Neural progenitor cell (in vitro differentiated cells): ENCODE data around the gene FITM1. TPM values are rescaled to one million over a fixed set of nuclear protein-coding genes. Genes with fewer than 3 reads are reported as not detected.

Experiments used
- DNase-seq: peaks from one replicate; pipeline ENCODE4 v3.0.0-alpha.2; 2016; ENCODE audit warnings: low spot score
- H2AFZ ChIP-seq: fragments of 200-600 bp; sonication (generic); replicated peaks from 2 replicates; pipeline ENCODE4 v1.6.1; 2016; ENCODE audit warnings: antibody characterized with exemption
- H3F3A ChIP-seq: fragments of 200-600 bp; sonication (generic); 2 replicates; pipeline ENCODE4 v1.6.1; 2016; ENCODE audit warnings: antibody characterized with exemption, low read depth
- H3K27ac ChIP-seq: fragments of 200-600 bp; sonication (generic); 2 replicates; pipeline ENCODE4 v1.5.1; 2016; ENCODE audit warnings: mild to moderate bottlenecking
- H3K27me3 ChIP-seq: fragments of 200-600 bp; sonication (generic); 2 replicates; pipeline ENCODE4 v1.6.1; 2016; ENCODE audit warnings: mild to moderate bottlenecking, moderate library complexity
- H3K36me3 ChIP-seq: fragments of 200-600 bp; sonication (generic); 2 replicates; pipeline ENCODE4 v1.5.1; 2016
- H3K4me1 ChIP-seq: fragments of 200-600 bp; sonication (generic); 2 replicates; pipeline ENCODE4 v1.6.1; 2016; ENCODE audit warnings: mixed run types
- H3K4me2 ChIP-seq: fragments of 200-600 bp; sonication (generic); 2 replicates; pipeline ENCODE4 v1.6.1; 2016
- H3K4me3 ChIP-seq: fragments of 200-600 bp; sonication (generic); 2 replicates; pipeline ENCODE4 v1.5.1; 2016
- H3K79me2 ChIP-seq: fragments of 200-600 bp; sonication (generic); 2 replicates; pipeline ENCODE4 v1.6.1; 2016; ENCODE audit warnings: low read depth
- H3K9ac ChIP-seq: fragments of 200-600 bp; sonication (generic); 2 replicates; pipeline ENCODE4 v1.6.1; 2016
- H3K9me3 ChIP-seq: fragments of 200-600 bp; sonication (generic); 2 replicates; pipeline ENCODE4 v1.5.1; 2016; ENCODE audit warnings: low read depth
- H4K20me1 ChIP-seq: fragments of 200-600 bp; sonication (generic); 2 replicates; pipeline ENCODE4 v1.6.1; 2016; ENCODE audit warnings: low read depth
- H3K27ac Mint-ChIP-seq: 3 replicates; pipeline ENCODE4 v1.8.0; 2021; ENCODE audit warnings: mixed read lengths
- H3K27me3 Mint-ChIP-seq: 2 replicates; pipeline ENCODE4 v1.8.0; 2022; ENCODE audit warnings: low read depth, mild to moderate bottlenecking, inconsistent platforms, moderate library complexity, mixed read lengths; ENCODE audit not compliant: insufficient read depth
- H3K36me3 Mint-ChIP-seq: 3 replicates; pipeline ENCODE4 v1.8.0; 2021; ENCODE audit warnings: mixed read lengths
- H3K4me1 Mint-ChIP-seq: 3 replicates; pipeline ENCODE4 v1.8.0; 2021; ENCODE audit warnings: mixed read lengths
- H3K4me3 Mint-ChIP-seq: 3 replicates; pipeline ENCODE4 v1.8.0; 2021; ENCODE audit warnings: mild to moderate bottlenecking, moderate library complexity, mixed read lengths
- H3K9me3 Mint-ChIP-seq: 3 replicates; pipeline ENCODE4 v1.8.0; 2020; ENCODE audit warnings: mixed read lengths
- CTCF ChIP-seq: fragments of 200-600 bp; sonication (generic); IDR thresholded peaks from 2 replicates; pipeline ENCODE4 v1.5.1; 2017; ENCODE audit warnings: antibody characterized with exemption, mild to moderate bottlenecking
- EZH2 ChIP-seq: fragments of 200-600 bp; sonication (generic); IDR thresholded peaks from 2 replicates; pipeline ENCODE4 v1.6.1; 2017; ENCODE audit warnings: antibody characterized with exemption, mild to moderate bottlenecking, moderate library complexity
- EZH2phosphoT487 ChIP-seq: fragments of 200-600 bp; sonication (generic); IDR thresholded peaks from 2 replicates; pipeline ENCODE4 v1.6.1; 2017; ENCODE audit warnings: antibody characterized with exemption
- total RNA-seq: library from RNA; depleted of rRNA; stranded (reverse); fragments of >200 nt; gene quantifications from 2 replicates; pipeline ENCODE4 v1.2.3, GENCODE V29; 2015; ENCODE audit warnings: low replicate concordance

The FITM1 gene
- total RNA-seq, 1 donor from 2014 or later = 0.77 TPM

DNA sequence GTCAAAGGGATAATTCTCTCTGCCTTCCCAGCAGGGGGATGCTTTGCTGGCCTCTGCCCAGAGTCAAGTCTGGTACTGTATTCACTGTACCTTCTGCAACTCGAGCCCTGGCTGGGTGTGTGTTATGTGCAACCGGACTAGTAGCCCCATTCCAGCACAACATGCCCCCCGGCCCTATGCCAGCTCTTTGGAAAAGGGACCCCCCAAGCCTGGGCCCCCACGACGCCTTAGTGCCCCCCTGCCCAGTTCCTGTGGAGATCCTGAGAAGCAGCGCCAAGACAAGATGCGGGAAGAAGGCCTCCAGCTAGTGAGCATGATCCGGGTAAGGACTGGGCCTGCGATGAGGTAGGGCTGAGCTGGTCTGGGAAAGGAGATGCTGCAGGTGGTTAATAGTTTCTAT is 20.1 kb downstream of the FITM1 start:
- Histone ChIP-seq H3K4me3 (no peak overlapping the region), H3K27ac (no peak overlapping the region), H3K9ac (no peak overlapping the region), H4K20me1 (peaks cover 15% of the 10 kb centered on the region), H3K36me3 (peaks cover 4% of the 10 kb centered on the region), H3K4me1 (peaks cover 10% of the 10 kb centered on the region), H3K4me2 (no peak overlapping the region), H3K79me2 (peaks cover 29% of the 10 kb centered on the region), H3F3A (peaks cover 4% of the 10 kb centered on the region), H2AFZ (no peak overlapping the region), H3K27me3 (no peaks in the 10 kb centered on the region), H3K9me3 (no peaks in the 10 kb centered on the region)
- Mint-ChIP-seq H3K4me1 (peaks cover 15% of the 10 kb centered on the region), H3K27ac (no peak overlapping the region), H3K27me3 (no peaks in the 10 kb centered on the region), H3K9me3 (no peaks in the 10 kb centered on the region), H3K36me3 (peaks cover 10% of the 10 kb centered on the region), H3K4me3 (no peak overlapping the region)
- TF ChIP-seq EZH2phosphoT487 (no peak), CTCF (no peak), EZH2 (no peak)
- no peak for DNase-seq

- Histone ChIP-seq H3K79me2 (peaks cover 25% of the 10 kb centered on the region), H3K27me3 (no peaks in the 10 kb centered on the region), H3K4me1 (peaks cover 7% of the 10 kb centered on the region), H3K36me3 (peaks cover 4% of the 10 kb centered on the region), H3K9me3 (no peaks in the 10 kb centered on the region), H3K4me3 (no peak overlapping the region), H3F3A (peaks cover 4% of the 10 kb centered on the region), H2AFZ (no peak overlapping the region), H3K9ac (no peak overlapping the region), H4K20me1 (peaks cover 15% of the 10 kb centered on the region), H3K4me2 (no peak overlapping the region), H3K27ac (no peak overlapping the region)
- TF ChIP-seq EZH2phosphoT487 (no peak), CTCF (no peak), EZH2 (no peak)
- H3K36me3 Mint-ChIP-seq = peaks cover 14% of the 10 kb centered on the region
- no peaks in the 10 kb centered on the region for H3K9me3 Mint-ChIP-seq
- no peaks in the 10 kb centered on the region for H3K27me3 Mint-ChIP-seq
- DNase-seq = no peak
- H3K4me3 Mint-ChIP-seq = no peak overlapping the region
- H3K4me1 Mint-ChIP-seq = peaks cover 11% of the 10 kb centered on the region
- H3K27ac Mint-ChIP-seq = no peak overlapping the region
Observed at GRCh38 chr14:24150993-24151392, 20.5 kb downstream of the FITM1 start.

DNA sequence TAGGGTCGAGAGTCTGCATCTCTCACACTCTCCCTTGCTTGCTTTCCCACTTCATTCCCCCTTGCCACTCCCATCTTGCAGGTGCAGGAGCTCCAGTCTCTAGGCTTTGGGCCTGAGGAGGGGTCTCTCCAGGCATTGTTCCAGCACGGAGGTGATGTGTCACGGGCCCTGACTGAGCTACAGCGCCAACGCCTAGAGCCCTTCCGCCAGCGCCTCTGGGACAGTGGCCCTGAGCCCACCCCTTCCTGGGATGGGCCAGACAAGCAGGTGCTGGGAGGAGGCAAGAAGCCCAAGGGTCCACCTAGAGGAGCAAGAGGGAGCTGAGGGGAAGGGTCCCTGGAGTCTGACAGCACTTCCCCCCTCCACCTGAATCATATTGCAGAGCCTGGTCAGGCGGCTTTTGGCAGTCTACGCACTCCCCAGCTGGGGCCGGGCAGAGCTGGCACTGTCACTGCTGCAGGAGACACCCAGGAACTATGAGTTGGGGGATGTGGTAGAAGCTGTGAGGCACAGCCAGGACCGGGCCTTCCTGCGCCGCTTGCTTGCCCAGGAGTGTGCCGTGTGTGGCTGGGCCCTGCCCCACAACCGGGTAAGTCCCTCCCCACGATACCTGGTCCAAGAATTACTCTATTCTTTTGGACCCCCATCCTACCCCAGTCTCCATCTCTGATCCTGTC is 21.1 kb downstream of the FITM1 start:
- H3K9ac ChIP-seq = no peak overlapping the region
- TF ChIP-seq CTCF = no peak
- TF ChIP-seq EZH2 = no peak
- TF ChIP-seq EZH2phosphoT487 = no peak
- H3K36me3 Mint-ChIP-seq = peaks cover 14% of the 10 kb centered on the region
- H3K36me3 ChIP-seq = peaks cover 4% of the 10 kb centered on the region
- peak overlapping the region; percentile 20 for H3K4me3 Mint-ChIP-seq
- no peak overlapping the region for H2AFZ ChIP-seq
- no peak overlapping the region for H3K27ac ChIP-seq
- peaks cover 4% of the 10 kb centered on the region for H3F3A ChIP-seq
- H3K4me1 ChIP-seq = peaks cover 7% of the 10 kb centered on the region
- no peak overlapping the region for H3K4me3 ChIP-seq
- H3K4me2 ChIP-seq = no peak overlapping the region
- no peak overlapping the region for H3K27ac Mint-ChIP-seq
- H4K20me1 ChIP-seq = peaks cover 15% of the 10 kb centered on the region
- H3K27me3 ChIP-seq = no peaks in the 10 kb centered on the region
- DNase-seq = no peak
- H3K9me3 ChIP-seq = no peaks in the 10 kb centered on the region
- peaks cover 10% of the 10 kb centered on the region for H3K4me1 Mint-ChIP-seq
- no peaks in the 10 kb centered on the region for H3K27me3 Mint-ChIP-seq
- H3K79me2 ChIP-seq = peaks cover 23% of the 10 kb centered on the region
- H3K9me3 Mint-ChIP-seq = no peaks in the 10 kb centered on the region
